Right lobe of liver (tissue), 6 donors: ENCODE data around the gene ARL8B. TPM values are rescaled to one million over a fixed set of nuclear protein-coding genes. Genes with fewer than 3 reads are reported as not detected.

Experiments used
- ATAC-seq, 4 donors: fragments of 200-7000 bp; cut with Tn5 transposase; one replicate each; pipeline ENCODE4 v1.9.1; 2020; ENCODE audit warnings: mild to moderate bottlenecking in 4 of 4, moderate library complexity in 4 of 4
- DNase-seq, 3 donors: peaks; one replicate each; pipeline ENCODE4 v3.0.0-alpha.2; 2020
- H3K27ac ChIP-seq, 3 donors: fragments of 200-600 bp; one replicate each; pipeline ENCODE4 v1.8.0; 2022
- H3K27me3 ChIP-seq, 2 donors: fragments of 200-600 bp; one replicate each; pipeline ENCODE4 v1.8.0; 2022
- H3K36me3 ChIP-seq, 4 donors: fragments of 200-600 bp; sonication (generic) in 1 of 4; one replicate each; pipeline versions ENCODE4 v1.5.1 to v1.8.0; 2017 to 2022; ENCODE audit warnings: control low read depth in 1 of 4
- H3K4me1 ChIP-seq, 4 donors: fragments of 200-600 bp; sonication (generic) in 1 of 4; one replicate each; pipeline versions ENCODE4 v1.5.1 to v1.8.0; 2017 to 2022; ENCODE audit warnings: control low read depth in 1 of 4
- H3K4me3 ChIP-seq, 3 donors: fragments of 200-600 bp; one replicate each; pipeline ENCODE4 v1.8.0; 2022
- H3K9me3 ChIP-seq, 4 donors: fragments of 200-600 bp; sonication (generic) in 1 of 4; one replicate each; pipeline versions ENCODE4 v1.5.1 to v1.8.0; 2017 to 2022; ENCODE audit warnings: control low read depth in 1 of 4
- POLR2A ChIP-seq: fragments of 450-650 bp; IDR thresholded peaks from one replicate; pipeline ENCODE4 v1.6.1; 2017; ENCODE audit warnings: antibody characterized with exemption, mild to moderate bottlenecking
- WGBS: methylation state at CpG from one replicate; pipeline ENCODE4 v1.1.6; 2018; ENCODE audit warnings: low coverage, low lambda C conversion rate; ENCODE audit not compliant: insufficient coverage; ENCODE audit errors: missing lambda C conversion rate; 5-methylcytosine and 5-hydroxymethylcytosine counted together
- intact Hi-C, 2 donors: fragments of 100-400 bp; cut with DNase I; formaldehyde crosslinking; loops; one replicate each; pipeline versions ENCODE4 v1.11.2 to v1.14.1; 2022
- total RNA-seq, 6 experiments: library from RNA; depleted of rRNA in 2 of 6; stranded (reverse); fragments of >200 nt in 2 of 6; fragmentation: NEBNext Ultra II Directional in 3 of 6; extraction: Animal tissue kit (Norgen Biotek cat#: 25700) in 3 of 6; gene quantifications; one replicate each; pipeline versions ENCODE4 v1.1.0 to v1.2.4, GENCODE V29; 2016 to 2023
- TF ChIP-seq, protein P1 (sequence below), 4 donors: fragments of 200-600 bp in 3 of 4; fragments of 450-650 bp in 1 of 4; IDR thresholded peaks; one replicate each; pipeline versions ENCODE4 v1.5.1 to v1.8.0; 2016 to 2022; ENCODE audit warnings: antibody characterized with exemption in 4 of 4, mild to moderate bottlenecking in 2 of 4
- donor health status: DM: no; HTN: yes; CAD: no.
- donor health status: DM: no; HTN: no; CAD: no.
- donor health status: DM: no; HTN: no; CAD: no.
- donor health status: DM: no; HTN: yes; CAD: no.
- donor health status: DM: no; HTN: yes; CAD: no.

ARL8B gene
- total RNA-seq, 6 experiments from 2014 or later, result 20.0 to 33.1 (median 26.7) TPM

DNA sequence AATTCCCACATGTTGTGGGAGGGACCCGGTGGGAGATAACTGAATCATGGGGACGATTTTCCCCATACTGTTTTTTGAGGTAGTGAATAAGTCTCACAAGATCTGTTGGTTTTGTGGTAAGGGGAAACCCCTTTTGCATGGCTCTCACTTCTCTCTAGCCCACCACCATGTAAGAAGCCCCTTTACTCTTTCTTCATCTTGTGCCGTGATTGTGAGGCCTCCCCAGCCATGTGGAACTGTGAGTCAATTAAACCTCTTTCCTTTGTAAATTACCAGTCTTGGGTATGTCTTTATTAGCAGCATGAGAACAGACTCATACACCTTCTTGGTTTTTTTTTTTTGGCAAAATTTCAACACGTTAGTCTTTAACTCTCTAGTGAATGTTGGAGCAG, 18.1 kb downstream of the ARL8B start:
- no peak for TF ChIP-seq POLR2A
- TF ChIP-seq, protein P1, sequence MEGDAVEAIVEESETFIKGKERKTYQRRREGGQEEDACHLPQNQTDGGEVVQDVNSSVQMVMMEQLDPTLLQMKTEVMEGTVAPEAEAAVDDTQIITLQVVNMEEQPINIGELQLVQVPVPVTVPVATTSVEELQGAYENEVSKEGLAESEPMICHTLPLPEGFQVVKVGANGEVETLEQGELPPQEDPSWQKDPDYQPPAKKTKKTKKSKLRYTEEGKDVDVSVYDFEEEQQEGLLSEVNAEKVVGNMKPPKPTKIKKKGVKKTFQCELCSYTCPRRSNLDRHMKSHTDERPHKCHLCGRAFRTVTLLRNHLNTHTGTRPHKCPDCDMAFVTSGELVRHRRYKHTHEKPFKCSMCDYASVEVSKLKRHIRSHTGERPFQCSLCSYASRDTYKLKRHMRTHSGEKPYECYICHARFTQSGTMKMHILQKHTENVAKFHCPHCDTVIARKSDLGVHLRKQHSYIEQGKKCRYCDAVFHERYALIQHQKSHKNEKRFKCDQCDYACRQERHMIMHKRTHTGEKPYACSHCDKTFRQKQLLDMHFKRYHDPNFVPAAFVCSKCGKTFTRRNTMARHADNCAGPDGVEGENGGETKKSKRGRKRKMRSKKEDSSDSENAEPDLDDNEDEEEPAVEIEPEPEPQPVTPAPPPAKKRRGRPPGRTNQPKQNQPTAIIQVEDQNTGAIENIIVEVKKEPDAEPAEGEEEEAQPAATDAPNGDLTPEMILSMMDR (IDR thresholded peaks at IDR 0.05), result no peak
- Histone ChIP-seq H3K4me1 (peaks cover 0 to 26% (median 17%) of the 10 kb centered on the region in 4 donors), H3K4me3 (no peak overlapping the region), H3K27me3 (no peaks in the 10 kb centered on the region), H3K27ac (peak overlapping the region in 1 of 3 donors; percentile 1), H3K36me3 (no peaks in the 10 kb centered on the region), H3K9me3 (no peaks in the 10 kb centered on the region)
- intact Hi-C loops, result no loop called here
- ATAC-seq, result no peak
- 51% methylated on average over 4 of the region's 4 CpGs for WGBS
- no peak for DNase-seq

DNA sequence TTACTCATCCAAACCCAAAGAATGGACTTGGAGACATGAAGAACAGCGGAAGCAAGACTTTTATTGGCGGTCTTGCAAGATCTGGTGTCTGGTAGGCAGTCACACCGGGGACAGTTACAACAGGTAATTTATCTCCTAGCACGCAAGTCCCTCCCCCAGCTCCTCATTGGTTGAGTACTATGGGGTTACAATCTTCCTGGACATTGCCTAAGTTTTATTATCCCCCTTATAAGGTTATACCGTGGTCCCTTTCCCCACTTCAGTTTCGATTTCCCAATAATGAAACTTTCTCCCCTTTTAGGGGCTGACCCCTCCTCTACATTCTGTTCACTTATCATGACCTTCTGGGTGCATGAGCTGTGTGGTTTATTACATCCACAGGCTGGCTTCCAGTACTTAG, 18.7 kb downstream of the ARL8B start:
- Histone ChIP-seq H3K4me1 (peaks cover 0 to 26% (median 17%) of the 10 kb centered on the region in 4 donors), H3K27me3 (no peaks in the 10 kb centered on the region), H3K27ac (no peak overlapping the region), H3K4me3 (no peak overlapping the region), H3K36me3 (no peaks in the 10 kb centered on the region), H3K9me3 (no peaks in the 10 kb centered on the region)
- WGBS, result 82% methylated on average over 5 of the region's 6 CpGs
- no peak for DNase-seq
- no peak for ATAC-seq
- intact Hi-C loops, result no loop called here
- no peak for TF ChIP-seq POLR2A
- TF ChIP-seq, protein P1 (IDR thresholded peaks at IDR 0.05), result no peak

DNA sequence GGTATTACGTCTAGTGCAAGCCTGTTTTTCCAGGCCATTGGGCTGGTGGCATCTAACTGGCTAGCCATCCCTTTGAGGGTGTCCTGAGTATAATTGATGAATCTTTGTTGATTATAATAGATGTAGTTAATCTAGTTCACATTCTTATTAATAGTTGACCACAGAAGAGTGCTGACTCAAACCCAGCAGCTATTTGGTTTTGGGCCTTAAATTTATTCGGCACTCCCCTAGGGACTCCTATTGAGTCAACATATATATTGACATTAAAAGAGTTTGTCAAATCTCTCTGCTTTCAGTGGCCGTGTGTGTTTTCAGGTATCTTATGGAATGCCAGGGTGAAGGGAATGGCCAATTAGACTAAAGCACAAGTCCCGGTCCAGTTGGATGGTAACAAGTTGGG, 19.7 kb downstream of the ARL8B start:
- intact Hi-C loops, result no loop called here
- Histone ChIP-seq H3K9me3 (no peaks in the 10 kb centered on the region), H3K27me3 (no peaks in the 10 kb centered on the region), H3K4me1 (peaks cover 0 to 22% (median 14%) of the 10 kb centered on the region in 4 donors), H3K4me3 (no peak overlapping the region), H3K27ac (no peak overlapping the region), H3K36me3 (no peaks in the 10 kb centered on the region)
- 90% methylated on average over 3 of the region's 4 CpGs for WGBS
- DNase-seq, result no peak
- no peak for ATAC-seq
- TF ChIP-seq POLR2A, result no peak
- TF ChIP-seq, protein P1 (IDR thresholded peaks at IDR 0.05), result no peak

DNA sequence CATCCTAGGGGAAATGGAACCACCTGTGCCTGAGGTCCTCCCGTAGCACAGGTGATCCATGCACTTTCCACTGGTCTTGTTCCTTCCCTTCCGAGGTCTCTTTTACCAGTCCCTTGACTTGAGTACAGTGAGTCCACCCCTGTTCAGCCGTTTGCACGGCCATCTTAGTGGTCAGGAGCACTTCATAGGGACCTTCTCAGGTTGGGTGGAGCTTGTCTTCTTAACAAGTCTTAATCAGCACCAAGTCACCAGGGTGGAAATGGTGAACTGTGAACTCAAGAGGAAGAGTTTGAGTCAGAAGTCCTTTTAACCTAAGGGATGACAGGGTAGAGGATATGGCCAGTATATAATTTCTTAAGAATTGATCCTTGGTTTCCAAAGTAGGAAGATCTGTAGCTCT, 21.4 kb downstream of the ARL8B start:
- Histone ChIP-seq H3K4me3 (no peak overlapping the region), H3K36me3 (no peaks in the 10 kb centered on the region), H3K27ac (no peak overlapping the region), H3K9me3 (no peaks in the 10 kb centered on the region), H3K27me3 (no peaks in the 10 kb centered on the region), H3K4me1 (peaks cover 0 to 9% (median 6%) of the 10 kb centered on the region in 4 donors)
- TF ChIP-seq, protein P1 (IDR thresholded peaks at IDR 0.05), result no peak
- no peak for TF ChIP-seq POLR2A
- intact Hi-C loops, result no loop called here
- 100% methylated on average over 1 of the region's 4 CpGs for WGBS
- DNase-seq, result no peak
- ATAC-seq, result no peak
